ENCODE results near the gene TRMU. TPM values are rescaled to one million over a fixed set of nuclear protein-coding genes. Genes with fewer than 3 reads are reported as not detected.

TRMU gene
- total and polyA plus RNA-seq, 2 of the 8 experiments (the other 6 are each of a cell fraction or from before 2014, with no cell fraction given): 43.4 to 70.6 TPM

GRCh38 chr22:46293577-46294260 is 41.8 kb upstream of the TRMU start (continued):
- TF ChIP-seq CHD7 (IDR thresholded peaks at IDR 0.05; ENCODE audit: insufficient replicate concordance, low read length) (no peak), KDM4A (IDR thresholded peaks at IDR 0.05; ENCODE audit: low read depth, low read length, severe bottlenecking) (no peak), TEAD4 (IDR thresholded peaks at IDR 0.05; ENCODE audit: low read depth, low read length) (no peak), NRF1 (IDR thresholded peaks at IDR 0.05; ENCODE audit: low read depth, low read length) (no peak), SAP30 (IDR thresholded peaks at IDR 0.05; ENCODE audit: insufficient read depth, insufficient replicate concordance, low read length) (no peak), KDM5A (IDR thresholded peaks at IDR 0.05; ENCODE audit: low read length) (no peak), ZNF274 (IDR thresholded peaks at IDR 0.05; ENCODE audit: borderline replicate concordance, extremely low read depth, low read length) (no peak)
